ENCODE data around the gene STARD13. TPM values are rescaled to one million over a fixed set of nuclear protein-coding genes. Genes with fewer than 3 reads are reported as not detected.

Gene STARD13
- total and polyA plus RNA-seq, 12 donors: 7.1 to 38.3 (median 27.8) TPM

- Histone ChIP-seq H3K4me3 (no peak overlapping the region), H3K36me3 (no peaks in the 10 kb centered on the region), H3K27me3 (no peaks in the 10 kb centered on the region), H3K27ac (peak overlapping the region in 6 of 10 donors; percentile 69 to 88 (median 78)), H3K9me3 (peaks cover 0 to 2% (median 0%) of the 10 kb centered on the region in 11 donors), H3K4me1 (peaks cover 11 to 72% (median 60%) of the 10 kb centered on the region in 9 donors)
- DNase-seq (no peak), ATAC-seq (no peak)
- intact Hi-C loops (cut with DNase I): no loop called here
- 82 to 89% methylated on average over 3 of the region's 3 CpGs for WGBS, 2 donors
- no peak for TF ChIP-seq CTCF (IDR thresholded peaks at IDR 0.05)
These were observed 35.7 kb downstream of the STARD13 start for GRCh38 chr13:33249894-33250293.

- H3K9me3 ChIP-seq: peaks cover 0 to 8% (median 0%) of the 10 kb centered on the region in 11 donors
- H3K36me3 ChIP-seq: no peaks in the 10 kb centered on the region
- no peaks in the 10 kb centered on the region for H3K27me3 ChIP-seq
- TF ChIP-seq CTCF (IDR thresholded peaks at IDR 0.05): no peak
- H3K4me3 ChIP-seq: no peak overlapping the region
- 70 to 84% methylated on average over 6 of the region's 6 CpGs for WGBS, 2 donors
- ATAC-seq (no peak), DNase-seq (no peak)
- intact Hi-C loops (cut with DNase I): no loop called here
- peak overlapping the region in 6 of 10 donors; percentile 3 to 88 (median 53) for H3K27ac ChIP-seq
- H3K4me1 ChIP-seq: peaks cover 11 to 69% (median 61%) of the 10 kb centered on the region in 9 donors
These were observed 36.5 kb downstream of the STARD13 start for GRCh38 chr13:33249066-33249465.

GRCh38 chr13:33245505-33246158 is 39.9 kb downstream of the STARD13 start:
- 80 to 88% methylated on average over 1 of the region's 1 CpG for WGBS, 2 donors
- no peaks in the 10 kb centered on the region for H3K27me3 ChIP-seq
- intact Hi-C loops (cut with DNase I): no loop called here
- H3K4me1 ChIP-seq: peaks cover 0 to 51% (median 33%) of the 10 kb centered on the region in 9 donors
- no peak for ATAC-seq
- no peak for DNase-seq
- TF ChIP-seq CTCF (IDR thresholded peaks at IDR 0.05): no peak
- H3K4me3 ChIP-seq: no peak overlapping the region
- H3K27ac ChIP-seq: peak overlapping the region in 1 of 10 donors; percentile 15
- peaks cover 0 to 7% (median 0%) of the 10 kb centered on the region in 9 donors for H3K36me3 ChIP-seq
- peaks cover 0 to 11% (median 0%) of the 10 kb centered on the region in 11 donors for H3K9me3 ChIP-seq

GRCh38 chr13:33244907-33245287 is 40.7 kb downstream of the STARD13 start:
- H3K4me1 ChIP-seq: peaks cover 0 to 44% (median 27%) of the 10 kb centered on the region in 9 donors
- no peak overlapping the region for H3K4me3 ChIP-seq
- H3K9me3 ChIP-seq: peaks cover 0 to 18% (median 3%) of the 10 kb centered on the region in 11 donors
- peaks cover 0 to 7% (median 0%) of the 10 kb centered on the region in 9 donors for H3K36me3 ChIP-seq
- ATAC-seq (no peak), DNase-seq (no peak)
- 84 to 95% methylated on average over 4 of the region's 4 CpGs for WGBS, 2 donors
- no peaks in the 10 kb centered on the region for H3K27me3 ChIP-seq
- TF ChIP-seq CTCF (IDR thresholded peaks at IDR 0.05): no peak
- intact Hi-C loops (cut with DNase I): no loop called here
- H3K27ac ChIP-seq: peak overlapping the region in 1 of 10 donors; percentile 15
